MCF 10A (cell line): ENCODE data around the gene LINS1. TPM values are rescaled to one million over a fixed set of nuclear protein-coding genes. Genes with fewer than 3 reads are reported as not detected.

Experiments
- BruUV-seq: library from RNA; stranded (reverse); fragments of 400-500 nt; replicated peaks from 2 replicates; lab custom pipeline; 2021; lab: Mats Ljungman, UMichigan
- CTCF ChIA-PET: fragments of 300-600 bp; sonication (Branson Sonifier 250); formaldehyde crosslinking; extraction: SDS; loops from one replicate; lab custom pipeline; 2021; ENCODE audit warnings: antibody characterized with exemption, inconsistent platforms; lab: Yijun Ruan, JAX
- POLR2A ChIA-PET: fragments of 300-600, 350-650 bp; sonication (Branson Sonifier 250); formaldehyde crosslinking; extraction: SDS; loops from one replicate; lab custom pipeline; 2020; ENCODE audit warnings: antibody characterized with exemption, inconsistent platforms; lab: Yijun Ruan, JAX
- DNase-seq: peaks from one replicate; pipeline ENCODE4 v3.0.0-alpha.2; 2018; ENCODE audit not compliant: unreplicated experiment
- H3K27ac Mint-ChIP-seq: one replicate; pipeline ENCODE4 v1.8.0; 2022; ENCODE audit warnings: mild to moderate bottlenecking, low read depth, mixed read lengths; ENCODE audit not compliant: unreplicated experiment
- H3K27me3 Mint-ChIP-seq: one replicate; pipeline ENCODE4 v1.8.0; 2022; ENCODE audit warnings: mixed read lengths; ENCODE audit not compliant: insufficient read depth, unreplicated experiment
- H3K36me3 Mint-ChIP-seq: one replicate; pipeline ENCODE4 v1.8.0; 2022; ENCODE audit warnings: mild to moderate bottlenecking, moderate library complexity, mixed read lengths; ENCODE audit not compliant: insufficient read depth, unreplicated experiment
- H3K4me1 Mint-ChIP-seq: one replicate; pipeline ENCODE4 v1.8.0; 2022; ENCODE audit warnings: mixed read lengths; ENCODE audit not compliant: insufficient read depth, unreplicated experiment
- H3K4me3 Mint-ChIP-seq: one replicate; pipeline ENCODE4 v1.8.0; 2022; ENCODE audit warnings: mild to moderate bottlenecking, moderate library complexity, mixed read lengths; ENCODE audit not compliant: unreplicated experiment
- H3K9me3 Mint-ChIP-seq: one replicate; pipeline ENCODE4 v1.8.0; 2022; ENCODE audit warnings: mixed read lengths; ENCODE audit not compliant: unreplicated experiment
- CTCF ChIP-seq: fragments of 200-600 bp; IDR thresholded peaks from one replicate; pipeline ENCODE4 v1.8.0; 2022; ENCODE audit warnings: antibody characterized with exemption, mild to moderate bottlenecking; ENCODE audit not compliant: unreplicated experiment
- intact Hi-C: fragments of 100-400 bp; cut with micrococcal nuclease; formaldehyde crosslinking; loops from 2 replicates; pipeline ENCODE4 v1.14.1; 2022
- total RNA-seq: library from RNA; stranded (reverse); gene quantifications from 2 replicates; pipeline ENCODE4 v1.2.3, GENCODE V29; 2022

Gene LINS1
- total RNA-seq, 1 experiment from 2014 or later: 15.1 TPM

GRCh38 chr15:100572362-100572983 lies 29.5 kb downstream of the LINS1 start:
- H3K36me3 Mint-ChIP-seq: peaks cover 50% of the 10 kb centered on the region
- intact Hi-C loops: loop anchor here (1.0 to 10.0 kb wide), 3 partner anchors 222 to 1300 kb away; no protein-coding TSS in a partner anchor
- no peak overlapping the region for H3K4me3 Mint-ChIP-seq
- POLR2A ChIA-PET: interaction anchor here (0.9 to 1.2 kb wide), 3 partner anchors 26 to 229 kb away, joined by 3 to 11 read pairs (median 3); no protein-coding TSS in a partner anchor
- peak; percentile 41 for TF ChIP-seq CTCF
- no peaks in the 10 kb centered on the region for H3K27me3 Mint-ChIP-seq
- no peaks in the 10 kb centered on the region for H3K9me3 Mint-ChIP-seq
- CTCF ChIA-PET: interaction anchor here (0.5 to 6.0 kb wide), 24 partner anchors 9 to 1182 kb away, joined by 3 to 80 read pairs (median 4); partner anchors contain the start of gene ADAMTS17
- BruUV-seq: no TSS peak
- DNase-seq: peak; percentile 11
- no peak overlapping the region for H3K27ac Mint-ChIP-seq
- H3K4me1 Mint-ChIP-seq: no peaks in the 10 kb centered on the region

- no peak for TF ChIP-seq CTCF
- CTCF ChIA-PET: interaction anchor here (0.5 to 6.0 kb wide), 16 partner anchors 13 to 1181 kb away, joined by 3 to 80 read pairs (median 4); partner anchors contain the start of gene ADAMTS17
- no peak overlapping the region for H3K27ac Mint-ChIP-seq
- no peaks in the 10 kb centered on the region for H3K27me3 Mint-ChIP-seq
- no peaks in the 10 kb centered on the region for H3K4me1 Mint-ChIP-seq
- intact Hi-C loops: loop anchor here (1.0 to 10.0 kb wide), 3 partner anchors 221 to 1299 kb away; no protein-coding TSS in a partner anchor
- no peak overlapping the region for H3K4me3 Mint-ChIP-seq
- BruUV-seq: no TSS peak
- H3K9me3 Mint-ChIP-seq: no peaks in the 10 kb centered on the region
- peaks cover 50% of the 10 kb centered on the region for H3K36me3 Mint-ChIP-seq
- POLR2A ChIA-PET: interaction anchor here (1.2 kb wide), 1 partner anchor 222 kb away, joined by 11 read pairs; no protein-coding TSS in a partner anchor
- DNase-seq: no peak
These were observed 30.3 kb downstream of the LINS1 start for GRCh38 chr15:100571592-100572167.

GRCh38 chr15:100570735-100571313 lies 31.2 kb downstream of the LINS1 start:
- ChIA-PET POLR2A (no interaction called here), CTCF (interaction anchor here (0.5 to 6.0 kb wide), 9 partner anchors 14 to 490 kb away, joined by 3 to 80 read pairs (median 3); no protein-coding TSS in a partner anchor)
- DNase-seq: no peak
- no TSS peak for BruUV-seq
- Mint-ChIP-seq H3K27me3 (no peaks in the 10 kb centered on the region), H3K36me3 (peaks cover 50% of the 10 kb centered on the region), H3K4me3 (no peak overlapping the region), H3K4me1 (no peaks in the 10 kb centered on the region), H3K9me3 (no peaks in the 10 kb centered on the region), H3K27ac (no peak overlapping the region)
- no peak for TF ChIP-seq CTCF
- intact Hi-C loops: loop anchor here (5.0 to 10.0 kb wide), 2 partner anchors 646 to 1299 kb away; no protein-coding TSS in a partner anchor

GRCh38 chr15:100570275-100570674 lies 31.7 kb downstream of the LINS1 start:
- Mint-ChIP-seq H3K27ac (no peak overlapping the region), H3K9me3 (no peaks in the 10 kb centered on the region), H3K4me3 (no peak overlapping the region), H3K27me3 (no peaks in the 10 kb centered on the region), H3K36me3 (peaks cover 50% of the 10 kb centered on the region), H3K4me1 (no peaks in the 10 kb centered on the region)
- no TSS peak for BruUV-seq
- intact Hi-C loops: loop anchor here (5.0 to 10.0 kb wide), 2 partner anchors 645 to 1298 kb away; no protein-coding TSS in a partner anchor
- no peak for TF ChIP-seq CTCF
- no peak for DNase-seq
- ChIA-PET CTCF (interaction anchor here (0.5 to 6.0 kb wide), 5 partner anchors 15 to 291 kb away, joined by 3 to 80 read pairs (median 3); no protein-coding TSS in a partner anchor), POLR2A (no interaction called here)
